H1 (cell line): Measurements from ENCODE around the gene IST1. TPM values are rescaled to one million over a fixed set of nuclear protein-coding genes. Genes with fewer than 3 reads are reported as not detected.

Source experiments
- CTCF ChIA-PET: fragments of 300-600 bp; sonication (Branson Sonifier 250); formaldehyde crosslinking; loops from one replicate; lab custom pipeline; 2021; ENCODE audit not compliant: partially characterized antibody; lab: Charles Lee
- POLR2A ChIA-PET: fragments of 300-600 bp; sonication (Branson Sonifier 250); formaldehyde crosslinking; loops from one replicate; lab custom pipeline; 2021; ENCODE audit warnings: inconsistent platforms; ENCODE audit not compliant: partially characterized antibody; lab: Charles Lee
- DNase-seq, 2 experiments: peaks; one replicate each; pipeline versions ENCODE4 v3.0.0 to v3.0.0-alpha.2; 2010 to 2022; ENCODE audit warnings: low spot score in 2 of 2, low read depth in 1 of 2, mixed read lengths in 1 of 2
- FAIRE-seq: peaks from 2 replicates; lab custom pipeline; 2011; peaks lifted over from hg19 to GRCh38; lab: Jason Lieb, UNC
- H2AFZ ChIP-seq: 2 replicates; pipeline ENCODE4 v1.8.1; 2012; ENCODE audit warnings: low read length, inconsistent platforms
- H2AK5ac ChIP-seq: 2 replicates; pipeline ENCODE4 v1.6.1; 2013; ENCODE audit warnings: low read depth, low read length
- H2BK120ac ChIP-seq: replicated peaks from 2 replicates; pipeline ENCODE3; 2013; ENCODE audit warnings: low read depth, low read length, inconsistent platforms
- H2BK12ac ChIP-seq: 2 replicates; pipeline ENCODE4 v1.6.1; 2013; ENCODE audit warnings: low read depth, low read length
- H2BK15ac ChIP-seq: 2 replicates; pipeline ENCODE4 v1.6.1; 2013; ENCODE audit warnings: low read length
- H2BK20ac ChIP-seq: 2 replicates; pipeline ENCODE4 v1.6.1; 2013; ENCODE audit warnings: low read length
- H2BK5ac ChIP-seq: 2 replicates; pipeline ENCODE4 v1.6.1; 2013; ENCODE audit warnings: low read depth, low read length
- H3K14ac ChIP-seq: 2 replicates; pipeline ENCODE4 v1.6.1; 2013; ENCODE audit warnings: inconsistent platforms; ENCODE audit not compliant: insufficient read length
- H3K18ac ChIP-seq: 2 replicates; pipeline ENCODE4 v1.6.1; 2013; ENCODE audit warnings: low read length; ENCODE audit errors: extremely low read depth
- H3K23ac ChIP-seq: 2 replicates; pipeline ENCODE4 v1.6.1; 2013; ENCODE audit warnings: inconsistent platforms; ENCODE audit not compliant: insufficient read length
- H3K23me2 ChIP-seq: 2 replicates; pipeline ENCODE4 v1.6.1; 2013; ENCODE audit warnings: low read depth, low read length
- H3K27ac ChIP-seq: 2 replicates; pipeline ENCODE4 v1.6.1; 2011; ENCODE audit warnings: low read depth, low read length, inconsistent platforms
- H3K27me3 ChIP-seq, 4 experiments: replicated peaks in 1 of 4; 1 replicate in 1 of 4; 2 replicates in 3 of 4; pipeline versions ENCODE4 v1.6.1 to v1.8.1; 2011 to 2013; ENCODE audit warnings: low read length in 3 of 4, mild to moderate bottlenecking in 3 of 4, inconsistent platforms in 2 of 4, mixed read lengths in 2 of 4, moderate library complexity in 1 of 4; ENCODE audit not compliant: control insufficient read depth in 3 of 4, insufficient read depth in 3 of 4; ENCODE audit errors: extremely low read depth in 1 of 4
- H3K36me3 ChIP-seq, 4 experiments: 2 replicates each; pipeline versions ENCODE4 v1.6.1 to v1.8.1; 2011 to 2013; ENCODE audit warnings: mild to moderate bottlenecking in 4 of 4, low read length in 3 of 4, moderate library complexity in 2 of 4, control low read depth in 1 of 4, inconsistent platforms in 1 of 4; ENCODE audit not compliant: insufficient read depth in 4 of 4, control insufficient read depth in 2 of 4
- H3K4ac ChIP-seq: replicated peaks from 2 replicates; pipeline ENCODE3; 2013; ENCODE audit warnings: low read length, low read depth, mixed read lengths, inconsistent platforms; ENCODE audit not compliant: insufficient read length
- H3K4me1 ChIP-seq, 4 experiments: replicated peaks in 1 of 4; 1 replicate in 1 of 4; 2 replicates in 3 of 4; pipeline versions ENCODE4 v1.6.1 to v1.8.1; 2011 to 2013; ENCODE audit warnings: low read length in 3 of 4, inconsistent platforms in 2 of 4, mixed read lengths in 1 of 4; ENCODE audit not compliant: insufficient read depth in 4 of 4, control insufficient read depth in 3 of 4
- H3K4me2 ChIP-seq, 2 experiments: 2 replicates each; pipeline versions ENCODE4 v1.6.1 to v1.8.1; 2011 to 2013; ENCODE audit warnings: low read depth in 2 of 2, low read length in 2 of 2, control low read depth in 1 of 2, inconsistent platforms in 1 of 2, mild to moderate bottlenecking in 1 of 2; ENCODE audit not compliant: insufficient read depth in 1 of 2
- H3K4me3 ChIP-seq, 4 experiments: fragments of 200-600, 300-600 bp in 1 of 4; sonication (generic), shearing (Covaris generic), sonication (Bioruptor Twin) in 1 of 4; 2 replicates each; pipeline versions ENCODE4 v1.5.1 to v1.8.1; 2011 to 2016; ENCODE audit warnings: low read length in 4 of 4, low read depth in 3 of 4, control low read depth in 2 of 4, inconsistent platforms in 2 of 4, mild to moderate bottlenecking in 2 of 4, mixed read lengths in 1 of 4, moderate library complexity in 1 of 4; ENCODE audit not compliant: insufficient read depth in 2 of 4; ENCODE audit errors: extremely low read depth in 1 of 4
- H3K56ac ChIP-seq: replicated peaks from 2 replicates; pipeline ENCODE3; 2013; ENCODE audit warnings: low read depth, mild to moderate bottlenecking, mixed read lengths, low read length, inconsistent platforms; ENCODE audit not compliant: insufficient read length
- H3K79me1 ChIP-seq: 2 replicates; pipeline ENCODE4 v1.6.1; 2013; ENCODE audit warnings: low read depth, low read length, control low read depth
- H3K79me2 ChIP-seq, 2 experiments: 2 replicates each; pipeline versions ENCODE4 v1.6.1 to v1.8.1; 2012 to 2013; ENCODE audit warnings: low read length in 2 of 2, mild to moderate bottlenecking in 2 of 2, inconsistent platforms in 1 of 2; ENCODE audit not compliant: insufficient read depth in 2 of 2, control insufficient read depth in 1 of 2
- H3K9ac ChIP-seq, 4 experiments: replicated peaks in 1 of 4; 1 replicate in 1 of 4; 2 replicates in 3 of 4; pipeline versions ENCODE4 v1.6.1 to v1.8.1; 2011 to 2013; ENCODE audit warnings: low read depth in 3 of 4, low read length in 3 of 4, control low read depth in 2 of 4, mild to moderate bottlenecking in 2 of 4, moderate library complexity in 2 of 4, inconsistent platforms in 1 of 4; ENCODE audit errors: extremely low read depth in 1 of 4
- H3K9me3 ChIP-seq, 2 experiments: 2 replicates each; pipeline versions ENCODE4 v1.6.1 to v1.8.1; 2012 to 2013; ENCODE audit warnings: mild to moderate bottlenecking in 2 of 2, moderate library complexity in 2 of 2, control low read depth in 1 of 2, inconsistent platforms in 1 of 2, low read depth in 1 of 2, low read length in 1 of 2, mixed read lengths in 1 of 2; ENCODE audit not compliant: insufficient read depth in 2 of 2
- H4K20me1 ChIP-seq, 2 experiments: replicated peaks in 1 of 2; 2 replicates each; pipeline versions ENCODE3 to v1.8.1; 2011 to 2013; ENCODE audit warnings: inconsistent platforms in 2 of 2, low read length in 2 of 2, mild to moderate bottlenecking in 1 of 2; ENCODE audit not compliant: insufficient read depth in 2 of 2, control insufficient read depth in 1 of 2
- H4K5ac ChIP-seq: 2 replicates; pipeline ENCODE4 v1.6.1; 2013; ENCODE audit warnings: low read length, low read depth, mixed read lengths, inconsistent platforms; ENCODE audit not compliant: insufficient read length
- H4K8ac ChIP-seq: 2 replicates; pipeline ENCODE4 v1.8.0; 2013; ENCODE audit warnings: mild to moderate bottlenecking, moderate library complexity, low read length, inconsistent platforms; ENCODE audit not compliant: insufficient read depth; ENCODE audit errors: extremely low read depth
- H4K91ac ChIP-seq: replicated peaks from 2 replicates; pipeline ENCODE3; 2013; ENCODE audit warnings: low read length, mixed read lengths, inconsistent platforms; ENCODE audit not compliant: insufficient read length
- FOSL1 ChIP-seq: IDR thresholded peaks from 2 replicates; pipeline ENCODE4 v1.6.1; 2011; ENCODE audit warnings: mild to moderate bottlenecking, low read depth, low read length, moderate library complexity; ENCODE audit not compliant: insufficient read depth
- GTF2F1 ChIP-seq: IDR thresholded peaks from 2 replicates; pipeline ENCODE4 v1.6.1; 2012; ENCODE audit warnings: low read depth, low read length, improper control_type of control experiment, borderline replicate concordance
- HDAC2 ChIP-seq, 2 experiments: fragments of 300-600 bp in 1 of 2; sonication (generic) in 1 of 2; IDR thresholded peaks; 2 replicates each; pipeline ENCODE4 v1.6.1; 2011 to 2012; ENCODE audit warnings: low read depth in 2 of 2, low read length in 2 of 2, mild to moderate bottlenecking in 2 of 2, moderate library complexity in 2 of 2, borderline replicate concordance in 1 of 2, inconsistent platforms in 1 of 2
- NRF1 ChIP-seq: IDR thresholded peaks from 2 replicates; pipeline ENCODE4 v1.6.1; 2011; ENCODE audit warnings: mild to moderate bottlenecking, low read depth, low read length, improper control_type of control experiment
- RBBP5 ChIP-seq: IDR thresholded peaks from 2 replicates; pipeline ENCODE4 v1.7.1; 2012; ENCODE audit warnings: low read depth, mild to moderate bottlenecking, inconsistent platforms, low read length, moderate library complexity, borderline replicate concordance
- SIN3A ChIP-seq, 2 experiments: IDR thresholded peaks in 1 of 2; conservative IDR thresholded peaks in 1 of 2; 2 replicates each; pipeline ENCODE4 v1.6.1; 2011 to 2012; ENCODE audit warnings: low read length in 2 of 2, improper control_type of control experiment in 1 of 2, low read depth in 1 of 2, mild to moderate bottlenecking in 1 of 2
- SRF ChIP-seq: IDR thresholded peaks from 2 replicates; pipeline ENCODE4 v1.6.1; 2011; ENCODE audit warnings: mild to moderate bottlenecking, low read depth, low read length, moderate library complexity
- WGBS, 2 experiments: shearing (Covaris generic) in 1 of 2; methylation state at CpG; one replicate each; pipeline versions ENCODE4 v1.1.6 to v1.1.7; 2013 to 2015; ENCODE audit warnings: low lambda C conversion rate in 2 of 2, mixed read lengths in 2 of 2, inconsistent platforms in 1 of 2, low coverage in 1 of 2, missing lambda C conversion rate in 1 of 2; ENCODE audit not compliant: insufficient replicate concordance in 2 of 2, insufficient coverage in 1 of 2, insufficient read length in 1 of 2; ENCODE audit errors: extremely low coverage in 1 of 2, missing lambda C conversion rate in 1 of 2; 5-methylcytosine and 5-hydroxymethylcytosine counted together
- polyA plus RNA-seq, 7 experiments: library from polyadenylated mRNA; depleted of rRNA in 3 of 7; stranded (reverse) in 5 of 7; unstranded in 2 of 7; fragments of >200 nt in 5 of 7; fragments of 200-250 nt in 2 of 7; gene quantifications; 1 replicate in 5 of 7; 2 replicates in 1 of 7; 4 replicates in 1 of 7; pipeline versions ENCODE4 v1.2.1 to v1.2.3, GENCODE V29; 2011 to 2013; ENCODE audit warnings: missing spikeins in 2 of 7, mixed read lengths in 2 of 7
- total RNA-seq: library from RNA; stranded (reverse); fragmentation: NEBNext Ultra II Directional; extraction: Animal tissue kit (Norgen Biotek cat#: 25700); gene quantifications from 2 replicates; pipeline ENCODE4 v1.2.1, GENCODE V29; 2021
- TF ChIP-seq, protein P1 (sequence below): IDR thresholded peaks from 2 replicates; pipeline ENCODE4 v1.6.1; 2012; ENCODE audit warnings: inconsistent platforms
- TF ChIP-seq, protein P2 (sequence below): IDR thresholded peaks from 2 replicates; pipeline ENCODE4 v1.6.1; 2012; ENCODE audit warnings: low read length, inconsistent platforms

Gene IST1
- total and polyA plus RNA-seq, 2 of the 8 experiments (the other 6 are each of a cell fraction or from before 2014, with no cell fraction given): 190 to 248 TPM

DNA sequence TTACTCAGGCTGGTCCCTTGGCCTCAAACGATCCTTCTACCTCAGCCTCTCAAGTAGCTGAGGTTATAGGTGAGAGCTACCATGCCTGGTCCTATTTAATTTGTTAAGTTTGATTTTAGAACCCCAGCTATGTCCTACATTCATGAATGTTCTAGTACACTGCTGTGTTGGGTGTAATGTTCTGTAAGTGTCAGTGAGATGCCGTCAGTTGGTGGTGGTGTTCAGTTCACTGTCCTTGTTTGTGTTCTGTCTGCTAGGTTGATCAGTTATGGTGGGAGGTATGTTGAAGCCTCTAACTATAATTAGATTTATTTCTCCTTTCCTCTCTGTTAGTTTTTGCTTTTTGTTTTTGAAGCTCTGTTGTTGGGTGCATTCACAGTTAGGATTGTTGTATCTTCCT, 8.3 kb downstream of the IST1 start:
- CTCF ChIA-PET: interaction anchor here (0.9 to 1.6 kb wide), 7 partner anchors 8 to 58 kb away, joined by 3 to 7 read pairs (median 3); no protein-coding TSS in a partner anchor
- no peak for TF ChIP-seq FOSL1
- TF ChIP-seq, protein P1, sequence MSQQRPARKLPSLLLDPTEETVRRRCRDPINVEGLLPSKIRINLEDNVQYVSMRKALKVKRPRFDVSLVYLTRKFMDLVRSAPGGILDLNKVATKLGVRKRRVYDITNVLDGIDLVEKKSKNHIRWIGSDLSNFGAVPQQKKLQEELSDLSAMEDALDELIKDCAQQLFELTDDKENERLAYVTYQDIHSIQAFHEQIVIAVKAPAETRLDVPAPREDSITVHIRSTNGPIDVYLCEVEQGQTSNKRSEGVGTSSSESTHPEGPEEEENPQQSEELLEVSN: no peak
- TF ChIP-seq HDAC2 (IDR thresholded peaks at IDR 0.05; ENCODE audit: borderline replicate concordance in 1 of 2, low read depth in 2 of 2, low read length in 2 of 2): no peak
- no peak for TF ChIP-seq NRF1
- no peak for TF ChIP-seq GTF2F1
- TF ChIP-seq RBBP5: no peak
- no peak for TF ChIP-seq SRF
- TF ChIP-seq, protein P2, sequence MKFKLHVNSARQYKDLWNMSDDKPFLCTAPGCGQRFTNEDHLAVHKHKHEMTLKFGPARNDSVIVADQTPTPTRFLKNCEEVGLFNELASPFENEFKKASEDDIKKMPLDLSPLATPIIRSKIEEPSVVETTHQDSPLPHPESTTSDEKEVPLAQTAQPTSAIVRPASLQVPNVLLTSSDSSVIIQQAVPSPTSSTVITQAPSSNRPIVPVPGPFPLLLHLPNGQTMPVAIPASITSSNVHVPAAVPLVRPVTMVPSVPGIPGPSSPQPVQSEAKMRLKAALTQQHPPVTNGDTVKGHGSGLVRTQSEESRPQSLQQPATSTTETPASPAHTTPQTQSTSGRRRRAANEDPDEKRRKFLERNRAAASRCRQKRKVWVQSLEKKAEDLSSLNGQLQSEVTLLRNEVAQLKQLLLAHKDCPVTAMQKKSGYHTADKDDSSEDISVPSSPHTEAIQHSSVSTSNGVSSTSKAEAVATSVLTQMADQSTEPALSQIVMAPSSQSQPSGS: no peak
- no peak for TF ChIP-seq SIN3A (conservative IDR thresholded peaks at IDR 0.05 in 1 of 2, IDR thresholded peaks at IDR 0.05 in 1 of 2; ENCODE audit: low read depth in 1 of 2, low read length in 2 of 2)

More for the DNA sequence above, 8.3 kb downstream of the IST1 start:
- Histone ChIP-seq H3K79me2 (peaks cover 63 to 100% of the 10 kb centered on the region in 2 experiments), H2BK15ac (no peak overlapping the region), H3K4me1 (peaks cover 0 to 2% (median 0%) of the 10 kb centered on the region in 4 experiments; a peak in 3 of 7 replicates), H3K23ac (no peak overlapping the region), H3K27me3 (no peaks in the 10 kb centered on the region), H3K36me3 (peaks cover 0 to 3% (median 0%) of the 10 kb centered on the region in 4 experiments; a peak in 2 of 8 replicates), H3K23me2 (no peaks in the 10 kb centered on the region), H2AFZ (no peak overlapping the region), H3K14ac (no peak overlapping the region), H2BK5ac (no peak overlapping the region), H2BK20ac (no peak overlapping the region), H4K8ac (no peak overlapping the region), H2BK120ac (no peak overlapping the region), H3K56ac (no peak overlapping the region), H3K4ac (no peak overlapping the region), H3K9ac (no peak overlapping the region), H3K27ac (no peak overlapping the region), H3K4me2 (no peak overlapping the region), H4K20me1 (peaks cover 31 to 35% of the 10 kb centered on the region in 2 experiments), H3K79me1 (no peaks in the 10 kb centered on the region; the same call in 1 of the 2 replicates), H3K4me3 (no peak overlapping the region), H2BK12ac (no peak overlapping the region), H2AK5ac (0 out of 2 replicates have a peak overlapping the region, but pooled peaks have one; percentile 28), H4K91ac (no peak overlapping the region), H3K18ac (no peak overlapping the region), H3K9me3 (no peaks in the 10 kb centered on the region), H4K5ac (no peak overlapping the region)
- FAIRE-seq: no peak
- WGBS, 2 experiments: 90% methylated on average over 2 of the region's 2 CpGs; no CpG with 5 or more reads in 1 of the 2 experiments
- POLR2A ChIA-PET: interaction anchor here (0.9 to 2.7 kb wide), 5 partner anchors 9 to 97 kb away, joined by 3 to 11 read pairs (median 5); partner anchors contain the start of genes IST1 and ZNF821
- DNase-seq: no peak
